ENCODE results near the gene SPRYD4.

SPRYD4 gene

DNA sequence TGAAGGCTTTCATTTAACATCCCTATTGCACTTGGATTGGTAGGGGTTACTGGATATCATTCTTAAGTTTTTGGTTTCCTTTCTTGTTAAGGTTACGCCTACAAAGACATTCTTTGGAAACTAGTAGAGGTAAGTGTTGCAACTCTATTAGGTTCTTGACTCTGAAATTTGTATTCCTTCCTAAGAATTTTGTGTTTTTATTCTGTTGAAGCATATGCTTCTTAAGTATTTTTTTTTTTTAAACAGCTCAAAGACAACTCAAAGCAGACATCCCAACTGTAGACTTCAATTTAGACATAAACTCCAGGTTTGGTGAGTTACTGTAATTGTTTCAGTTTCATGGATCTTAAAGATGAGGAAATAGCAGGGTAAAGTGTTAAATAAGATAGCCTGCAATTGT lies 52.1 kb downstream of the SPRYD4 start:
- Histone ChIP-seq H3K4me2 (ENCODE audit: insufficient read depth, low read length, poor library complexity, severe bottlenecking) (no peak overlapping the region), H4K91ac (ENCODE audit: low read depth, low read length, poor library complexity) (no peak overlapping the region), H2BK120ac (ENCODE audit: low read depth, low read length) (no peak overlapping the region), H3K9ac (ENCODE audit: low read depth, low read length, poor library complexity) (no peak overlapping the region), H3K79me1 (ENCODE audit: low read depth, low read length) (peaks cover 1% of the 10 kb centered on the region), H3K4me1 (ENCODE audit: control insufficient read depth in 2 of 2, insufficient read depth in 1 of 2, low read depth in 1 of 2, low read length in 2 of 2) (peaks cover 3 to 8% of the 10 kb centered on the region in 2 donors), H3K4ac (ENCODE audit: low read length) (no peak overlapping the region), H3K18ac (ENCODE audit: low read length) (no peak overlapping the region), H3K27ac (replicated peaks; ENCODE audit: low read length) (no peak overlapping the region), H2AFZ (ENCODE audit: low read length) (peak overlapping the region; percentile 32), H3K23ac (ENCODE audit: low read depth, low read length, poor library complexity) (no peak overlapping the region), H3K36me3 (replicated peaks in 1 of 2; ENCODE audit: control insufficient read depth in 2 of 2, insufficient read depth in 2 of 2, low read length in 2 of 2) (no peaks in the 10 kb centered on the region), H4K8ac (ENCODE audit: low read depth, low read length) (no peak overlapping the region), H3K4me3 (ENCODE audit: low read length in 2 of 2) (no peak overlapping the region), H2BK12ac (ENCODE audit: low read length) (no peak overlapping the region), H3K27me3 (ENCODE audit: control insufficient read depth in 3 of 3, insufficient read depth in 3 of 3, low read depth in 1 of 3, low read length in 3 of 3) (no peaks in the 10 kb centered on the region), H3K14ac (ENCODE audit: low read length) (no peak overlapping the region), H3K9me3 (replicated peaks in 1 of 2; ENCODE audit: control insufficient read depth in 2 of 2, insufficient read depth in 1 of 2, low read depth in 1 of 2, low read length in 2 of 2) (no peaks in the 10 kb centered on the region), H2AK5ac (ENCODE audit: low read depth, low read length) (no peak overlapping the region), H2BK5ac (ENCODE audit: low read length) (no peak overlapping the region), H2BK15ac (ENCODE audit: low read length) (no peak overlapping the region)
- DNase-seq (ENCODE audit: low spot score) = no peak
- WGBS, 2 donors (ENCODE audit: extremely low coverage in 2 of 2, insufficient read length in 2 of 2, insufficient replicate concordance in 1 of 2) = no CpG with 5 or more reads among the region's 1 CpG

- H3K4me1 ChIP-seq (ENCODE audit: control insufficient read depth in 2 of 2, insufficient read depth in 1 of 2, low read depth in 1 of 2, low read length in 2 of 2) = peaks cover 3 to 8% of the 10 kb centered on the region in 2 donors
- H3K23ac ChIP-seq (ENCODE audit: low read depth, low read length, poor library complexity) = no peak overlapping the region
- H3K4me2 ChIP-seq (ENCODE audit: insufficient read depth, low read length, poor library complexity, severe bottlenecking) = no peak overlapping the region
- H3K18ac ChIP-seq (ENCODE audit: low read length) = no peak overlapping the region
- H2BK120ac ChIP-seq (ENCODE audit: low read depth, low read length) = no peak overlapping the region
- no peak overlapping the region for H2AK5ac ChIP-seq (ENCODE audit: low read depth, low read length)
- H2BK12ac ChIP-seq (ENCODE audit: low read length) = no peak overlapping the region
- no peak overlapping the region for H3K14ac ChIP-seq (ENCODE audit: low read length)
- no peak overlapping the region for H4K91ac ChIP-seq (ENCODE audit: low read depth, low read length, poor library complexity)
- DNase-seq (ENCODE audit: low spot score) = no peak
- peak overlapping the region in 1 of 2 donors; percentile 76 for H3K4me3 ChIP-seq (ENCODE audit: low read length in 2 of 2)
- H4K8ac ChIP-seq (ENCODE audit: low read depth, low read length) = no peak overlapping the region
- H2BK5ac ChIP-seq (ENCODE audit: low read length) = no peak overlapping the region
- peak overlapping the region; percentile 87 for H2AFZ ChIP-seq (ENCODE audit: low read length)
- H3K27ac ChIP-seq (replicated peaks; ENCODE audit: low read length) = no peak overlapping the region
- no peaks in the 10 kb centered on the region for H3K9me3 ChIP-seq (replicated peaks in 1 of 2; ENCODE audit: control insufficient read depth in 2 of 2, insufficient read depth in 1 of 2, low read depth in 1 of 2, low read length in 2 of 2)
- H3K36me3 ChIP-seq (replicated peaks in 1 of 2; ENCODE audit: control insufficient read depth in 2 of 2, insufficient read depth in 2 of 2, low read length in 2 of 2) = no peaks in the 10 kb centered on the region
- H3K9ac ChIP-seq (ENCODE audit: low read depth, low read length, poor library complexity) = no peak overlapping the region
- no peak overlapping the region for H2BK15ac ChIP-seq (ENCODE audit: low read length)
- H3K27me3 ChIP-seq (ENCODE audit: control insufficient read depth in 3 of 3, insufficient read depth in 3 of 3, low read depth in 1 of 3, low read length in 3 of 3) = no peaks in the 10 kb centered on the region
- H3K79me1 ChIP-seq (ENCODE audit: low read depth, low read length) = peaks cover 1% of the 10 kb centered on the region
- WGBS, 2 donors (ENCODE audit: extremely low coverage in 2 of 2, insufficient read length in 2 of 2, insufficient replicate concordance in 1 of 2) = no CpG with 5 or more reads among the region's 8 CpGs
- H3K4ac ChIP-seq (ENCODE audit: low read length) = no peak overlapping the region
Observed at GRCh38 chr12:56521209-56521589, 52.8 kb downstream of the SPRYD4 start.

GRCh38 chr12:56521590-56522371 lies 53.4 kb downstream of the SPRYD4 start, which contains the start of gene RBMS2:
RBMS2 (plus strand) TSS chr12:56521820; CDS start chr12:56522024, 204 bp downstream.
- Histone ChIP-seq H2AK5ac (ENCODE audit: low read depth, low read length) (no peak within 1 kb of the TSS), H3K36me3 (replicated peaks in 1 of 2; ENCODE audit: control insufficient read depth in 2 of 2, insufficient read depth in 2 of 2, low read length in 2 of 2) (no peaks in the 10 kb centered on the region), H3K23ac (ENCODE audit: low read depth, low read length, poor library complexity) (no peak within 1 kb of the TSS), H3K27me3 (ENCODE audit: control insufficient read depth in 3 of 3, insufficient read depth in 3 of 3, low read depth in 1 of 3, low read length in 3 of 3) (no peaks in the 10 kb centered on the region), H2BK15ac (ENCODE audit: low read length) (no peak within 1 kb of the TSS), H3K9me3 (replicated peaks in 1 of 2; ENCODE audit: control insufficient read depth in 2 of 2, insufficient read depth in 1 of 2, low read depth in 1 of 2, low read length in 2 of 2) (no peaks in the 10 kb centered on the region), H4K8ac (ENCODE audit: low read depth, low read length) (no peak within 1 kb of the TSS), H3K27ac (replicated peaks; ENCODE audit: low read length) (peak within 1 kb of the TSS; percentile 11), H2BK12ac (ENCODE audit: low read length) (no peak within 1 kb of the TSS), H4K91ac (ENCODE audit: low read depth, low read length, poor library complexity) (no peak within 1 kb of the TSS), H3K79me1 (ENCODE audit: low read depth, low read length) (peaks cover 1% of the 10 kb centered on the region), H3K9ac (ENCODE audit: low read depth, low read length, poor library complexity) (no peak within 1 kb of the TSS), H2AFZ (ENCODE audit: low read length) (peak within 1 kb of the TSS; percentile 87), H3K4ac (ENCODE audit: low read length) (no peak within 1 kb of the TSS), H2BK120ac (ENCODE audit: low read depth, low read length) (no peak within 1 kb of the TSS), H3K18ac (ENCODE audit: low read length) (no peak within 1 kb of the TSS), H3K4me3 (ENCODE audit: low read length in 2 of 2) (peak within 1 kb of the TSS; percentile 76 to 80), H2BK5ac (ENCODE audit: low read length) (no peak within 1 kb of the TSS), H3K14ac (ENCODE audit: low read length) (no peak within 1 kb of the TSS), H3K4me2 (ENCODE audit: insufficient read depth, low read length, poor library complexity, severe bottlenecking) (peak within 1 kb of the TSS; percentile 54), H3K4me1 (ENCODE audit: control insufficient read depth in 2 of 2, insufficient read depth in 1 of 2, low read depth in 1 of 2, low read length in 2 of 2) (peaks cover 3 to 8% of the 10 kb centered on the region in 2 donors)
- WGBS, 2 donors (ENCODE audit: extremely low coverage in 2 of 2, insufficient read length in 2 of 2, insufficient replicate concordance in 1 of 2) = no CpG with 5 or more reads among the region's 15 CpGs
- DNase-seq (ENCODE audit: low spot score) = peak; percentile 77

DNA sequence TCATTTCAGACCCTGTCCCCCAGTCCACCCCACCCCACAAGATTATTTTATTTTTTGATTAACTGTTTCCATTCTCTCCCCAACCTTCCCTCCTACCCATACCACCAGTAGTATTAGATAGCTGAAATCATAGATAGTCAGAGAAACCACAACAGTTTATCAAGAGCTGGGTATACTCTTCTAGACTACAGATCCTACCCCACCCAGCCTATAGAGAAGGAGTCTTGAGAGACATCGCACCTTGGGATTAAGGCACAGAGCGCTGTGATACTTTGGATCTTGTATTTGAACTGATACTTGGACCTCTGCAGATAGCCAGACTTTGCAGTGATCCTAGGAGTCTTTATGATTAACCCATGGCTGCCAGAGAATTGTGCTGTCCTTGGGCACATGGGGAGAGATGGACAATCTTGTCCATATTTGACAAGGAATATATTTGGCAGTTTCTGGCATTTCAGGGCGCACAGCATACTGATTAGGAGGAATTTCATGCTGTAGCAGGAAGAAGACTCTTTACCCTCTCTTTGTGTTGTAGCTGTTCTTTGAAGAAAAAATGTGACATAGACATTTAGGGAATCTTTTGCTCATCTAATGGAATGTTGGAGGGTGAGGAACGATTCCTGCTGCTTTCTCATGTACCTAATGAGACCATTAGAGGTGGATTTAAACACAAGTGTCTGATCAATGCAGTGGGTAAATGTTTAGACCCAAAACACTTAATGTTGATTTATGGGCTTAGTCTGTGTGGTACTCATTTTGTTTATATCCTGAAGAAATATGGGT lies 54.2 kb downstream of the SPRYD4 start:
- Histone ChIP-seq H2BK5ac (ENCODE audit: low read length) (no peak overlapping the region), H3K27me3 (ENCODE audit: control insufficient read depth in 3 of 3, insufficient read depth in 3 of 3, low read depth in 1 of 3, low read length in 3 of 3) (no peaks in the 10 kb centered on the region), H4K8ac (ENCODE audit: low read depth, low read length) (no peak overlapping the region), H2BK120ac (ENCODE audit: low read depth, low read length) (no peak overlapping the region), H4K91ac (ENCODE audit: low read depth, low read length, poor library complexity) (no peak overlapping the region), H3K4me1 (ENCODE audit: control insufficient read depth in 2 of 2, insufficient read depth in 1 of 2, low read depth in 1 of 2, low read length in 2 of 2) (peaks cover 3 to 8% of the 10 kb centered on the region in 2 donors), H3K27ac (replicated peaks; ENCODE audit: low read length) (no peak overlapping the region), H3K9ac (ENCODE audit: low read depth, low read length, poor library complexity) (no peak overlapping the region), H3K36me3 (replicated peaks in 1 of 2; ENCODE audit: control insufficient read depth in 2 of 2, insufficient read depth in 2 of 2, low read length in 2 of 2) (no peaks in the 10 kb centered on the region), H3K14ac (ENCODE audit: low read length) (no peak overlapping the region), H3K23ac (ENCODE audit: low read depth, low read length, poor library complexity) (no peak overlapping the region), H3K18ac (ENCODE audit: low read length) (no peak overlapping the region), H3K79me1 (ENCODE audit: low read depth, low read length) (peaks cover 1% of the 10 kb centered on the region), H3K9me3 (replicated peaks in 1 of 2; ENCODE audit: control insufficient read depth in 2 of 2, insufficient read depth in 1 of 2, low read depth in 1 of 2, low read length in 2 of 2) (no peaks in the 10 kb centered on the region), H2BK12ac (ENCODE audit: low read length) (no peak overlapping the region), H3K4ac (ENCODE audit: low read length) (no peak overlapping the region), H2AK5ac (ENCODE audit: low read depth, low read length) (no peak overlapping the region), H3K4me3 (ENCODE audit: low read length in 2 of 2) (peak overlapping the region; percentile 76 to 80), H3K4me2 (ENCODE audit: insufficient read depth, low read length, poor library complexity, severe bottlenecking) (peak overlapping the region; percentile 54), H2AFZ (ENCODE audit: low read length) (peak overlapping the region; percentile 78), H2BK15ac (ENCODE audit: low read length) (no peak overlapping the region)
- DNase-seq (ENCODE audit: low spot score) = peak; percentile 6
- WGBS, 2 donors (ENCODE audit: extremely low coverage in 2 of 2, insufficient read length in 2 of 2, insufficient replicate concordance in 1 of 2) = no CpG with 5 or more reads among the region's 4 CpGs
